ENCODE data around the gene CAPS. TPM values are rescaled to one million over a fixed set of nuclear protein-coding genes. Genes with fewer than 3 reads are reported as not detected.

CAPS gene
- total RNA-seq, 1 donor from 2014 or later = 2.2 TPM

GRCh38 chr19:5953030-5953589, 39.1 kb downstream of the CAPS start:
- H3K4me3 ChIP-seq = no peak overlapping the region
- no peaks in the 10 kb centered on the region for H3K9me3 ChIP-seq (ENCODE audit: low read depth)
- peaks cover 45% of the 10 kb centered on the region for H3F3A ChIP-seq (ENCODE audit: low read depth)
- H3K4me2 ChIP-seq = peak overlapping the region; percentile 40
- peak overlapping the region; percentile 6 for H3K27ac Mint-ChIP-seq
- H3K4me1 Mint-ChIP-seq = peaks cover 90% of the 10 kb centered on the region
- TF ChIP-seq EZH2phosphoT487 (IDR thresholded peaks at IDR 0.05) = no peak
- TF ChIP-seq EZH2 (IDR thresholded peaks at IDR 0.05) = no peak
- no peak for TF ChIP-seq CTCF (IDR thresholded peaks at IDR 0.05)
- H3K9ac ChIP-seq = no peak overlapping the region
- peaks cover 95% of the 10 kb centered on the region for H3K79me2 ChIP-seq (ENCODE audit: low read depth)
- H3K27me3 Mint-ChIP-seq (ENCODE audit: insufficient read depth, low read depth) = no peaks in the 10 kb centered on the region
- H3K9me3 Mint-ChIP-seq = no peaks in the 10 kb centered on the region
- no peak for DNase-seq (ENCODE audit: low spot score)
- peaks cover 87% of the 10 kb centered on the region for H3K4me1 ChIP-seq
- no peaks in the 10 kb centered on the region for H3K36me3 ChIP-seq
- H3K36me3 Mint-ChIP-seq = peaks cover 2% of the 10 kb centered on the region
- no peaks in the 10 kb centered on the region for H3K27me3 ChIP-seq
- no peak overlapping the region for H2AFZ ChIP-seq (replicated peaks)
- peaks cover 100% of the 10 kb centered on the region for H4K20me1 ChIP-seq (ENCODE audit: low read depth)
- H3K27ac ChIP-seq = no peak overlapping the region
- peak overlapping the region; percentile 22 for H3K4me3 Mint-ChIP-seq

GRCh38 chr19:5953680-5954213, 39.7 kb downstream of the CAPS start:
- no peak overlapping the region for H2AFZ ChIP-seq (replicated peaks)
- H3K4me1 ChIP-seq = peaks cover 87% of the 10 kb centered on the region
- no peak overlapping the region for H3K9ac ChIP-seq
- peaks cover 39% of the 10 kb centered on the region for H3F3A ChIP-seq (ENCODE audit: low read depth)
- Mint-ChIP-seq H3K36me3 (peaks cover 2% of the 10 kb centered on the region), H3K4me1 (peaks cover 88% of the 10 kb centered on the region), H3K27ac (peak overlapping the region; percentile 6), H3K9me3 (no peaks in the 10 kb centered on the region), H3K27me3 (ENCODE audit: insufficient read depth, low read depth) (peaks cover 2% of the 10 kb centered on the region), H3K4me3 (peak overlapping the region; percentile 22)
- DNase-seq (ENCODE audit: low spot score) = no peak
- H3K79me2 ChIP-seq (ENCODE audit: low read depth) = peaks cover 95% of the 10 kb centered on the region
- no peak overlapping the region for H3K27ac ChIP-seq
- no peaks in the 10 kb centered on the region for H3K36me3 ChIP-seq
- H3K9me3 ChIP-seq (ENCODE audit: low read depth) = no peaks in the 10 kb centered on the region
- H3K4me3 ChIP-seq = no peak overlapping the region
- TF ChIP-seq EZH2 (IDR thresholded peaks at IDR 0.05) (no peak), EZH2phosphoT487 (IDR thresholded peaks at IDR 0.05) (no peak), CTCF (IDR thresholded peaks at IDR 0.05) (no peak)
- peak overlapping the region; percentile 40 for H3K4me2 ChIP-seq
- H4K20me1 ChIP-seq (ENCODE audit: low read depth) = peaks cover 100% of the 10 kb centered on the region
- no peaks in the 10 kb centered on the region for H3K27me3 ChIP-seq

GRCh38 chr19:5954293-5954692, 40.2 kb downstream of the CAPS start:
- H2AFZ ChIP-seq (replicated peaks) = no peak overlapping the region
- H3K9me3 ChIP-seq (ENCODE audit: low read depth) = no peaks in the 10 kb centered on the region
- H3K27ac Mint-ChIP-seq = peak overlapping the region; percentile 23
- peaks cover 95% of the 10 kb centered on the region for H3K79me2 ChIP-seq (ENCODE audit: low read depth)
- no peak for DNase-seq (ENCODE audit: low spot score)
- peaks cover 100% of the 10 kb centered on the region for H4K20me1 ChIP-seq (ENCODE audit: low read depth)
- no peaks in the 10 kb centered on the region for H3K36me3 ChIP-seq
- TF ChIP-seq EZH2phosphoT487 (IDR thresholded peaks at IDR 0.05) (no peak), EZH2 (IDR thresholded peaks at IDR 0.05) (no peak), CTCF (IDR thresholded peaks at IDR 0.05) (no peak)
- no peak overlapping the region for H3K4me3 Mint-ChIP-seq
- H3K27ac ChIP-seq = peak overlapping the region; percentile 21
- H3F3A ChIP-seq (ENCODE audit: low read depth) = peaks cover 39% of the 10 kb centered on the region
- peak overlapping the region; percentile 40 for H3K4me2 ChIP-seq
- H3K9ac ChIP-seq = no peak overlapping the region
- no peaks in the 10 kb centered on the region for H3K9me3 Mint-ChIP-seq
- peaks cover 2% of the 10 kb centered on the region for H3K36me3 Mint-ChIP-seq
- H3K4me1 Mint-ChIP-seq = peaks cover 87% of the 10 kb centered on the region
- peaks cover 2% of the 10 kb centered on the region for H3K27me3 Mint-ChIP-seq (ENCODE audit: insufficient read depth, low read depth)
- peaks cover 81% of the 10 kb centered on the region for H3K4me1 ChIP-seq
- H3K27me3 ChIP-seq = no peaks in the 10 kb centered on the region
- no peak overlapping the region for H3K4me3 ChIP-seq

Data from neural progenitor cell (in vitro differentiated cells).